ENCODE results near the gene C19orf81.

The C19orf81 gene

GRCh38 chr19:50607874-50608785 is 41.1 kb upstream of the C19orf81 start (continued):
- no peak for TF ChIP-seq HOXA7 (CRISPR knock-in tag; IDR thresholded peaks at IDR 0.05; ENCODE audit: borderline replicate concordance)
- no peak for TF ChIP-seq ZBTB20 (tag by site-specific recombination; IDR thresholded peaks at IDR 0.05)
- no peak for TF ChIP-seq YY2 (tag by site-specific recombination; IDR thresholded peaks at IDR 0.05)
- peak; percentile 43 for TF ChIP-seq SETDB1 (IDR thresholded peaks at IDR 0.05; ENCODE audit: insufficient read length, low read length)
- TF ChIP-seq, protein P1, sequence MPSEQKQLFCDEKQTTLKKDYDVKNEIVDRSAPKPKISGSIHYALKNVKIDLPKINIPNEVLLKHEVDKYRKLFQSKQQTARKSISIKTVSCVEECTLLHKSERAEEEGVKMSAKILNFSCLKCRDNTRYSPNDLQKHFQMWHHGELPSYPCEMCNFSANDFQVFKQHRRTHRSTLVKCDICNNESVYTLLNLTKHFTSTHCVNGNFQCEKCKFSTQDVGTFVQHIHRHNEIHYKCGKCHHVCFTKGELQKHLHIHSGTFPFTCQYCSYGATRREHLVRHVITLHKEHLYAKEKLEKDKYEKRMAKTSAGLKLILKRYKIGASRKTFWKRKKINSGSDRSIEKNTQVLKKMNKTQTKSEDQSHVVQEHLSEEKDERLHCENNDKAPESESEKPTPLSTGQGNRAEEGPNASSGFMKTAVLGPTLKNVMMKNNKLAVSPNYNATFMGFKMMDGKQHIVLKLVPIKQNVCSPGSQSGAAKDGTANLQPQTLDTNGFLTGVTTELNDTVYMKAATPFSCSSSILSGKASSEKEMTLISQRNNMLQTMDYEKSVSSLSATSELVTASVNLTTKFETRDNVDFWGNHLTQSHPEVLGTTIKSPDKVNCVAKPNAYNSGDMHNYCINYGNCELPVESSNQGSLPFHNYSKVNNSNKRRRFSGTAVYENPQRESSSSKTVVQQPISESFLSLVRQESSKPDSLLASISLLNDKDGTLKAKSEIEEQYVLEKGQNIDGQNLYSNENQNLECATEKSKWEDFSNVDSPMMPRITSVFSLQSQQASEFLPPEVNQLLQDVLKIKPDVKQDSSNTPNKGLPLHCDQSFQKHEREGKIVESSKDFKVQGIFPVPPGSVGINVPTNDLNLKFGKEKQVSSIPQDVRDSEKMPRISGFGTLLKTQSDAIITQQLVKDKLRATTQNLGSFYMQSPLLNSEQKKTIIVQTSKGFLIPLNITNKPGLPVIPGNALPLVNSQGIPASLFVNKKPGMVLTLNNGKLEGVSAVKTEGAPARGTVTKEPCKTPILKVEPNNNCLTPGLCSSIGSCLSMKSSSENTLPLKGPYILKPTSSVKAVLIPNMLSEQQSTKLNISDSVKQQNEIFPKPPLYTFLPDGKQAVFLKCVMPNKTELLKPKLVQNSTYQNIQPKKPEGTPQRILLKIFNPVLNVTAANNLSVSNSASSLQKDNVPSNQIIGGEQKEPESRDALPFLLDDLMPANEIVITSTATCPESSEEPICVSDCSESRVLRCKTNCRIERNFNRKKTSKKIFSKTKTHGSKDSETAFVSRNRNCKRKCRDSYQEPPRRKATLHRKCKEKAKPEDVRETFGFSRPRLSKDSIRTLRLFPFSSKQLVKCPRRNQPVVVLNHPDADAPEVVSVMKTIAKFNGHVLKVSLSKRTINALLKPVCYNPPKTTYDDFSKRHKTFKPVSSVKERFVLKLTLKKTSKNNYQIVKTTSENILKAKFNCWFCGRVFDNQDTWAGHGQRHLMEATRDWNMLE (tag by site-specific recombination; conservative IDR thresholded peaks at IDR 0.05; ENCODE audit: low read depth): peak; percentile 53; the same call in 1 of the 2 replicates
- peak; percentile 98 for TF ChIP-seq ATF2 (tag by site-specific recombination; IDR thresholded peaks at IDR 0.05; ENCODE audit: low read depth)
- no peak for TF ChIP-seq INSM2 (tag by site-specific recombination; IDR thresholded peaks at IDR 0.05)
- TF ChIP-seq ZNF354C (tag by site-specific recombination; IDR thresholded peaks at IDR 0.05; ENCODE audit: borderline replicate concordance, low read depth): no peak
- no peak for TF ChIP-seq ZBTB8A (tag by site-specific recombination; IDR thresholded peaks at IDR 0.05)
- TF ChIP-seq ZNF174 (tag by site-specific recombination; IDR thresholded peaks at IDR 0.05): no peak
- peak; percentile 28; the same call in 1 of the 2 replicates for TF ChIP-seq GLIS1 (tag by site-specific recombination; IDR thresholded peaks at IDR 0.05)
- 0 out of 2 replicates have a peak, but pooled peaks have one; percentile 21 for TF ChIP-seq ZSCAN18 (tag by site-specific recombination; IDR thresholded peaks at IDR 0.05)
- no peak for TF ChIP-seq ZNF138 (tag by site-specific recombination; IDR thresholded peaks at IDR 0.05; ENCODE audit: borderline replicate concordance)
- TF ChIP-seq, protein P2, sequence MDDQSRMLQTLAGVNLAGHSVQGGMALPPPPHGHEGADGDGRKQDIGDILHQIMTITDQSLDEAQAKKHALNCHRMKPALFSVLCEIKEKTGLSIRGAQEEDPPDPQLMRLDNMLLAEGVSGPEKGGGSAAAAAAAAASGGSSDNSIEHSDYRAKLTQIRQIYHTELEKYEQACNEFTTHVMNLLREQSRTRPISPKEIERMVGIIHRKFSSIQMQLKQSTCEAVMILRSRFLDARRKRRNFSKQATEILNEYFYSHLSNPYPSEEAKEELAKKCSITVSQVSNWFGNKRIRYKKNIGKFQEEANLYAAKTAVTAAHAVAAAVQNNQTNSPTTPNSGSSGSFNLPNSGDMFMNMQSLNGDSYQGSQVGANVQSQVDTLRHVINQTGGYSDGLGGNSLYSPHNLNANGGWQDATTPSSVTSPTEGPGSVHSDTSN (CRISPR knock-in tag; IDR thresholded peaks at IDR 0.05): no peak
- TF ChIP-seq, protein P3, sequence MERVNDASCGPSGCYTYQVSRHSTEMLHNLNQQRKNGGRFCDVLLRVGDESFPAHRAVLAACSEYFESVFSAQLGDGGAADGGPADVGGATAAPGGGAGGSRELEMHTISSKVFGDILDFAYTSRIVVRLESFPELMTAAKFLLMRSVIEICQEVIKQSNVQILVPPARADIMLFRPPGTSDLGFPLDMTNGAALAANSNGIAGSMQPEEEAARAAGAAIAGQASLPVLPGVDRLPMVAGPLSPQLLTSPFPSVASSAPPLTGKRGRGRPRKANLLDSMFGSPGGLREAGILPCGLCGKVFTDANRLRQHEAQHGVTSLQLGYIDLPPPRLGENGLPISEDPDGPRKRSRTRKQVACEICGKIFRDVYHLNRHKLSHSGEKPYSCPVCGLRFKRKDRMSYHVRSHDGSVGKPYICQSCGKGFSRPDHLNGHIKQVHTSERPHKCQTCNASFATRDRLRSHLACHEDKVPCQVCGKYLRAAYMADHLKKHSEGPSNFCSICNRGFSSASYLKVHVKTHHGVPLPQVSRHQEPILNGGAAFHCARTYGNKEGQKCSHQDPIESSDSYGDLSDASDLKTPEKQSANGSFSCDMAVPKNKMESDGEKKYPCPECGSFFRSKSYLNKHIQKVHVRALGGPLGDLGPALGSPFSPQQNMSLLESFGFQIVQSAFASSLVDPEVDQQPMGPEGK (tag by site-specific recombination; IDR thresholded peaks at IDR 0.05): no peak
- no peak for TF ChIP-seq ZNF416 (tag by site-specific recombination; IDR thresholded peaks at IDR 0.05)
- TF ChIP-seq ZNF324 (tag by site-specific recombination; IDR thresholded peaks at IDR 0.05): no peak
- TF ChIP-seq ZSCAN16 (tag by site-specific recombination; IDR thresholded peaks at IDR 0.05): no peak
- TF ChIP-seq ZNF140 (tag by site-specific recombination; IDR thresholded peaks at IDR 0.05): no peak
- no peak for TF ChIP-seq GLIS2 (tag by site-specific recombination; IDR thresholded peaks at IDR 0.05)
- TF ChIP-seq ZBTB11 (tag by site-specific recombination; conservative IDR thresholded peaks at IDR 0.05; ENCODE audit: low read depth): no peak
- no peak for TF ChIP-seq ZNF658 (tag by site-specific recombination; IDR thresholded peaks at IDR 0.05)
